ENCODE measurements around the gene PSMD11.

DNA sequence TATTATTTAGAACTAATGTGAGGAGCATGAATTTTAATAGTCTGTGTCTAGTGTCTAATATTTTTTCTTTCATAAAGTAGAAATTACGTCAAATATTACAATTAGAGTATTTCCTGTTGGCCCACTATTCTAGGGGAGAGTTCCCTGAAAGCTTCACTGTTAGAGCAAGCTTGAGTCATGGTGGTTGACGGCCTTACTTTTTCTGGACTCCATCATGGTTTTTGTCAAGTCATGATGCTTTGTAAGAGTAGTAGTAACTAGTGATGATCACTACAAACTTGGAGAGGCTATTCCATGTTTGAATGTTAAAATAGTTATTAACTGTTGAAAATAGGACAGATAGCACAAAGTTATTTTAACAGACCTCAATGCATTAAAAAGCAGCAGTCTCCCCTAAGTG, 1.7 kb downstream of the PSMD11 start:
- TF ChIP-seq POLR2A (IDR thresholded peaks at IDR 0.05) (no peak), POLR2AphosphoS5 (IDR thresholded peaks at IDR 0.05) (no peak)
- TF ChIP-seq, protein P1, sequence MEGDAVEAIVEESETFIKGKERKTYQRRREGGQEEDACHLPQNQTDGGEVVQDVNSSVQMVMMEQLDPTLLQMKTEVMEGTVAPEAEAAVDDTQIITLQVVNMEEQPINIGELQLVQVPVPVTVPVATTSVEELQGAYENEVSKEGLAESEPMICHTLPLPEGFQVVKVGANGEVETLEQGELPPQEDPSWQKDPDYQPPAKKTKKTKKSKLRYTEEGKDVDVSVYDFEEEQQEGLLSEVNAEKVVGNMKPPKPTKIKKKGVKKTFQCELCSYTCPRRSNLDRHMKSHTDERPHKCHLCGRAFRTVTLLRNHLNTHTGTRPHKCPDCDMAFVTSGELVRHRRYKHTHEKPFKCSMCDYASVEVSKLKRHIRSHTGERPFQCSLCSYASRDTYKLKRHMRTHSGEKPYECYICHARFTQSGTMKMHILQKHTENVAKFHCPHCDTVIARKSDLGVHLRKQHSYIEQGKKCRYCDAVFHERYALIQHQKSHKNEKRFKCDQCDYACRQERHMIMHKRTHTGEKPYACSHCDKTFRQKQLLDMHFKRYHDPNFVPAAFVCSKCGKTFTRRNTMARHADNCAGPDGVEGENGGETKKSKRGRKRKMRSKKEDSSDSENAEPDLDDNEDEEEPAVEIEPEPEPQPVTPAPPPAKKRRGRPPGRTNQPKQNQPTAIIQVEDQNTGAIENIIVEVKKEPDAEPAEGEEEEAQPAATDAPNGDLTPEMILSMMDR (IDR thresholded peaks at IDR 0.05 in 8 of 11, conservative IDR thresholded peaks at IDR 0.05 in 3 of 11) = no peak

Measured in spleen (tissue), 7 donors.